H9 (cell line): Measurements from ENCODE around the gene TBXAS1. TPM values are rescaled to one million over a fixed set of nuclear protein-coding genes. Genes with fewer than 3 reads are reported as not detected.

ENCODE experiments used
- DNase-seq: peaks from one replicate; pipeline ENCODE4 v3.0.0-alpha.2; 2017
- H2AFZ ChIP-seq: one replicate; pipeline ENCODE4 v1.6.1; 2013; ENCODE audit warnings: mild to moderate bottlenecking, low read length, control low read depth, moderate library complexity
- H2AK5ac ChIP-seq: 2 replicates; pipeline ENCODE4 v1.6.1; 2013; ENCODE audit warnings: low read length, control low read depth, mixed read lengths; ENCODE audit not compliant: insufficient read length
- H2BK120ac ChIP-seq: one replicate; pipeline ENCODE4 v1.6.1; 2013; ENCODE audit warnings: low read depth, mild to moderate bottlenecking, low read length, control low read depth, inconsistent platforms; ENCODE audit not compliant: poor library complexity, severe bottlenecking
- H2BK12ac ChIP-seq: 2 replicates; pipeline ENCODE4 v1.6.1; 2013; ENCODE audit warnings: low read length, control low read depth, mixed read lengths, low read depth; ENCODE audit not compliant: insufficient read length
- H2BK15ac ChIP-seq: 2 replicates; pipeline ENCODE4 v1.6.1; 2013; ENCODE audit warnings: low read depth, low read length, control low read depth
- H2BK20ac ChIP-seq: one replicate; pipeline ENCODE4 v1.6.1; 2013; ENCODE audit warnings: low read depth, mild to moderate bottlenecking, low read length, control low read depth, inconsistent platforms; ENCODE audit not compliant: poor library complexity, severe bottlenecking
- H2BK5ac ChIP-seq: 2 replicates; pipeline ENCODE4 v1.6.1; 2013; ENCODE audit warnings: low read length, control low read depth, mixed read lengths; ENCODE audit not compliant: insufficient read length
- H3K14ac ChIP-seq: 2 replicates; pipeline ENCODE4 v1.6.1; 2013; ENCODE audit warnings: low read length, control low read depth; ENCODE audit not compliant: insufficient read depth
- H3K18ac ChIP-seq: 2 replicates; pipeline ENCODE4 v1.6.1; 2013; ENCODE audit warnings: low read depth, mild to moderate bottlenecking, mixed read lengths, low read length, control low read depth; ENCODE audit not compliant: insufficient read length
- H3K23ac ChIP-seq: 2 replicates; pipeline ENCODE4 v1.6.1; 2013; ENCODE audit warnings: low read length, control low read depth, mixed read lengths, low read depth; ENCODE audit not compliant: insufficient read length
- H3K23me2 ChIP-seq: 2 replicates; pipeline ENCODE4 v1.6.1; 2013; ENCODE audit warnings: low read depth, mild to moderate bottlenecking, mixed read lengths, low read length, control low read depth; ENCODE audit not compliant: insufficient read length, poor library complexity, severe bottlenecking
- H3K27ac ChIP-seq: 2 replicates; pipeline ENCODE4 v1.5.1; 2013; ENCODE audit warnings: low read length, control low read depth, mixed read lengths, low read depth; ENCODE audit not compliant: insufficient read length
- H3K27me3 ChIP-seq: 2 replicates; pipeline ENCODE4 v1.6.1; 2013; ENCODE audit warnings: low read length, control low read depth, inconsistent platforms; ENCODE audit not compliant: insufficient read depth
- H3K4ac ChIP-seq: 2 replicates; pipeline ENCODE4 v1.6.1; 2013; ENCODE audit warnings: low read depth, mild to moderate bottlenecking, control low read depth, inconsistent platforms, low read length, moderate library complexity
- H3K4me1 ChIP-seq: 2 replicates; pipeline ENCODE4 v1.6.1; 2013; ENCODE audit warnings: low read length, control low read depth, inconsistent platforms; ENCODE audit not compliant: insufficient read depth
- H3K4me2 ChIP-seq: 2 replicates; pipeline ENCODE4 v1.6.1; 2013; ENCODE audit warnings: low read length, control low read depth, mixed read lengths; ENCODE audit not compliant: insufficient read length, insufficient read depth
- H3K56ac ChIP-seq: 2 replicates; pipeline ENCODE4 v1.6.1; 2013; ENCODE audit warnings: low read depth, mild to moderate bottlenecking, mixed read lengths, low read length, control low read depth; ENCODE audit not compliant: insufficient read length
- H3K79me1 ChIP-seq: 2 replicates; pipeline ENCODE4 v1.6.1; 2013; ENCODE audit warnings: low read depth, mild to moderate bottlenecking, moderate library complexity, low read length, control low read depth, inconsistent platforms; ENCODE audit not compliant: insufficient read depth, poor library complexity, severe bottlenecking
- H3K79me2 ChIP-seq: 2 replicates; pipeline ENCODE4 v1.6.1; 2013; ENCODE audit warnings: low read length, control low read depth, inconsistent platforms; ENCODE audit not compliant: insufficient read depth
- H3K9ac ChIP-seq: 2 replicates; pipeline ENCODE4 v1.6.1; 2013; ENCODE audit warnings: low read length, control low read depth, mixed read lengths; ENCODE audit not compliant: insufficient read length; ENCODE audit errors: extremely low read depth
- H3K9me3 ChIP-seq: one replicate; pipeline ENCODE4 v1.6.1; 2013; ENCODE audit warnings: low read depth, low read length, inconsistent platforms; ENCODE audit not compliant: control insufficient read depth
- H3T11ph ChIP-seq: one replicate; pipeline ENCODE4 v1.6.1; 2013; ENCODE audit warnings: mild to moderate bottlenecking, low read length, control low read depth, inconsistent platforms
- H4K20me1 ChIP-seq: one replicate; pipeline ENCODE4 v1.6.1; 2013; ENCODE audit not compliant: control insufficient read depth, insufficient read length, insufficient read depth
- H4K5ac ChIP-seq: 2 replicates; pipeline ENCODE4 v1.6.1; 2013; ENCODE audit warnings: low read depth, mild to moderate bottlenecking, mixed read lengths, low read length, control low read depth; ENCODE audit not compliant: insufficient read length
- H4K8ac ChIP-seq: replicated peaks from 2 replicates; pipeline ENCODE4 v1.6.1; 2013; ENCODE audit warnings: low read length, control low read depth, mixed read lengths, low read depth; ENCODE audit not compliant: insufficient read length
- H4K91ac ChIP-seq: 2 replicates; pipeline ENCODE4 v1.6.1; 2013; ENCODE audit warnings: low read depth, mild to moderate bottlenecking, moderate library complexity, mixed read lengths, low read length, control low read depth; ENCODE audit not compliant: insufficient read length
- H3K27ac Mint-ChIP-seq, 3 experiments: 2 replicates in 2 of 3; 3 replicates in 1 of 3; pipeline ENCODE4 v1.8.0; 2020 to 2021; ENCODE audit warnings: mixed read lengths in 3 of 3, mild to moderate bottlenecking in 1 of 3, moderate library complexity in 1 of 3
- H3K27me3 Mint-ChIP-seq: 2 replicates; pipeline ENCODE4 v1.8.0; 2021; ENCODE audit warnings: low read depth, mild to moderate bottlenecking, moderate library complexity, mixed read lengths
- H3K36me3 Mint-ChIP-seq, 3 experiments: 2 replicates in 2 of 3; 3 replicates in 1 of 3; pipeline ENCODE4 v1.8.0; 2020 to 2021; ENCODE audit warnings: low read depth in 3 of 3, mixed read lengths in 3 of 3; ENCODE audit not compliant: insufficient read depth in 1 of 3
- H3K4me1 Mint-ChIP-seq, 2 experiments: 2 replicates each; pipeline ENCODE4 v1.8.0; 2020; ENCODE audit warnings: mixed read lengths in 2 of 2
- H3K4me3 Mint-ChIP-seq, 2 experiments: 2 replicates in 1 of 2; 3 replicates in 1 of 2; pipeline ENCODE4 v1.8.0; 2020 to 2021; ENCODE audit warnings: mild to moderate bottlenecking in 2 of 2, mixed read lengths in 2 of 2, moderate library complexity in 1 of 2
- H3K9me3 Mint-ChIP-seq, 2 experiments: 2 replicates in 1 of 2; 3 replicates in 1 of 2; pipeline ENCODE4 v1.8.0; 2020; ENCODE audit warnings: mild to moderate bottlenecking in 2 of 2, mixed read lengths in 2 of 2, moderate library complexity in 1 of 2
- WGBS: extraction: QIAGEN DNeasy Blood & Tissue Kit; methylation state at CpG from one replicate; pipeline ENCODE4 v1.1.7; 2013; ENCODE audit warnings: missing lambda C conversion rate, low lambda C conversion rate, mixed read lengths; ENCODE audit not compliant: insufficient read length; ENCODE audit errors: extremely low coverage; 5-methylcytosine and 5-hydroxymethylcytosine counted together
- total RNA-seq: library from RNA; stranded (reverse); gene quantifications from 2 replicates; pipeline ENCODE4 v1.2.1, GENCODE V29; 2021
- TF ChIP-seq, protein P1 (sequence below): fragments of 200-600 bp; sonication (generic); conservative IDR thresholded peaks from 3 replicates; pipeline ENCODE4 v1.8.0; 2021; ENCODE audit warnings: antibody characterized with exemption, mild to moderate bottlenecking

TBXAS1 gene
- total RNA-seq, 1 experiment from 2014 or later, result 0.39 TPM

DNA sequence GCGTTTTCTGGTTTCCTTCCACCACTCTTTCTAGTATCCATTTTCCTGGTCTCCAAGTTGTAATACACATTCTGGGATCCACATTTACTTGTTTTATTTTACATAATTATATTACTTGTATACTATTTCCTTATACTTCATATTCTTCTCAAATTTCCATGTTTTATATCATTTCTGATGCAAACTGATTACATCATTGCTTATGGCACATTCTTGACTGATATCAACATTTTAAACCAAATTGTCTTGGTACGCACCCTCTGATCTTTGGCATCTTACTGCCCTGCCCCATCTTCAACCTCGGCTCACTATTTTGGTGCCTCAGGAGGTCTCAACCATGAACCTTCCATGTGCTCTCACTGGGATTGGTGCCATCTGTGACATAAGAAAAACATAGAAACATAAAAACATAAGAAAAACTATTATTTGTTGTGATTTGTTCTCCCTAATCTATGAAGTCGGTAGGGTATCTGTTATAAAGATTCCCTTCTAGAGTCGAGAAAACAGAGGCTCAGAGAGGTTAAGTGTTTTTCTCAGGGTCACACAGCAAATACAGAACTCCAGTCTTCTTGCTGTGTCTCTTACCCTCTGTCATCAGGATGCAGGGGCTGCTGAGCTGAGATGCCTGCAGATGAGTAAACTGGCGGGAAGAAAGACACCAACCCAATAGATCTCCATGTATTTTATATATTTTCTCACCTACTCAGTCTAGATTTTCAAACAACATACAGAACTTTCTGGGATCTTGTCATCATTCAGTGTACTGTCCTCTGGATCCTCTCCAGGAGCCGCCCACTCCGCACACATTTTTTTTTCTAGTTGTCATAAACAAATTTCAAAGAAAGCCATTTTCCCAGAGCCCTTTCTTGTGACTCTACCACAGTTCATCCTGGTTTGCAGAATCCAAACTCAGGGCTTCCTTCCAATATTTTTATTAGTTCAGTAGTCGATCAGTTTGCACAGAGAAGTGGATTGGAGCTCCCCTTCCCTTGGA, 154.2 kb downstream of the TBXAS1 start:
- no peaks in the 10 kb centered on the region for H3K23me2 ChIP-seq
- H3K4me2 ChIP-seq, result no peak overlapping the region
- H4K8ac ChIP-seq, result no peak overlapping the region
- peaks cover 2% of the 10 kb centered on the region; the same call in 1 of the 2 replicates for H3K4me1 ChIP-seq
- H2BK12ac ChIP-seq, result no peak overlapping the region
- no peak overlapping the region for H2BK120ac ChIP-seq
- no peak overlapping the region for H2BK5ac ChIP-seq
- H3K79me1 ChIP-seq, result no peaks in the 10 kb centered on the region
- H3K4me1 Mint-ChIP-seq, result peaks cover 11 to 26% of the 10 kb centered on the region in 2 experiments
- H4K5ac ChIP-seq, result no peak overlapping the region
- H3K4me3 Mint-ChIP-seq, result no peak overlapping the region
- H3K9ac ChIP-seq, result no peak overlapping the region
- H3K27me3 ChIP-seq, result no peaks in the 10 kb centered on the region
- no peaks in the 10 kb centered on the region for H3K79me2 ChIP-seq
- no peak overlapping the region for H2AFZ ChIP-seq
- H3K14ac ChIP-seq, result no peak overlapping the region
- no peak overlapping the region for H3K27ac Mint-ChIP-seq
- WGBS, result no CpG with 5 or more reads among the region's 9 CpGs
- H3K23ac ChIP-seq, result no peak overlapping the region
- no peak overlapping the region for H3K18ac ChIP-seq
- no peak for DNase-seq
- H2BK15ac ChIP-seq, result no peak overlapping the region
- TF ChIP-seq, protein P1, sequence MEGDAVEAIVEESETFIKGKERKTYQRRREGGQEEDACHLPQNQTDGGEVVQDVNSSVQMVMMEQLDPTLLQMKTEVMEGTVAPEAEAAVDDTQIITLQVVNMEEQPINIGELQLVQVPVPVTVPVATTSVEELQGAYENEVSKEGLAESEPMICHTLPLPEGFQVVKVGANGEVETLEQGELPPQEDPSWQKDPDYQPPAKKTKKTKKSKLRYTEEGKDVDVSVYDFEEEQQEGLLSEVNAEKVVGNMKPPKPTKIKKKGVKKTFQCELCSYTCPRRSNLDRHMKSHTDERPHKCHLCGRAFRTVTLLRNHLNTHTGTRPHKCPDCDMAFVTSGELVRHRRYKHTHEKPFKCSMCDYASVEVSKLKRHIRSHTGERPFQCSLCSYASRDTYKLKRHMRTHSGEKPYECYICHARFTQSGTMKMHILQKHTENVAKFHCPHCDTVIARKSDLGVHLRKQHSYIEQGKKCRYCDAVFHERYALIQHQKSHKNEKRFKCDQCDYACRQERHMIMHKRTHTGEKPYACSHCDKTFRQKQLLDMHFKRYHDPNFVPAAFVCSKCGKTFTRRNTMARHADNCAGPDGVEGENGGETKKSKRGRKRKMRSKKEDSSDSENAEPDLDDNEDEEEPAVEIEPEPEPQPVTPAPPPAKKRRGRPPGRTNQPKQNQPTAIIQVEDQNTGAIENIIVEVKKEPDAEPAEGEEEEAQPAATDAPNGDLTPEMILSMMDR, result no peak
- H4K20me1 ChIP-seq, result no peaks in the 10 kb centered on the region
- no peak overlapping the region for H3K4ac ChIP-seq
- H3K9me3 Mint-ChIP-seq, result no peaks in the 10 kb centered on the region
- H4K91ac ChIP-seq, result no peak overlapping the region
- no peak overlapping the region for H3K56ac ChIP-seq
- H3K9me3 ChIP-seq, result no peaks in the 10 kb centered on the region
- no peaks in the 10 kb centered on the region for H3K36me3 Mint-ChIP-seq
- H2BK20ac ChIP-seq, result no peak overlapping the region
- H3K27ac ChIP-seq, result no peak overlapping the region
- H3K27me3 Mint-ChIP-seq, result no peaks in the 10 kb centered on the region; the same call in 1 of the 2 replicates
- no peak overlapping the region for H3T11ph ChIP-seq
- no peak overlapping the region for H2AK5ac ChIP-seq
